GM12801 (cell line): ENCODE measurements around the gene PLAC8L1.

Source experiments
- TF ChIP-seq, protein P1 (sequence below): IDR thresholded peaks from one replicate; pipeline ENCODE4 v1.5.1; 2011; ENCODE audit warnings: control low read depth; ENCODE audit not compliant: insufficient read length; ENCODE audit errors: extremely low read depth

Gene PLAC8L1

DNA sequence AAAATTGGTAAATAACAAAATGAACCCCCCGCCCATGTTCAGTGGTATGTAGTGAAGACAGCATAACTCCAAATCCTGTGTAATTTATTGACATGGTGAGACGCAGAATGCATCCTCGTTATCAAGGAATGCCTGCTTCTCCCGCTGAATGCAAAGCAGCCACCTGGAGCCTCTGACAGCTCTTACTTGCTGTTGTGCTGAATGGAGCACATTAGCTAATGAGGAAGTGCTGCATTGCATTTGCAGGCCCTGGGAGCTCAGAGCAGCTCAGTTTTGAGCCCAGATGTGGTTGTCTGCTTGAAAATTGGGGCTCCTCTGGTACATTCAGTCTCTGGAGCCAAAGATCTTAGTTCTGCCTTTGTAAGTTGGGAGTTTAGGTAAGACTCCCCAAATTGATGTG, 28.9 kb downstream of the PLAC8L1 start:
- TF ChIP-seq, protein P1, sequence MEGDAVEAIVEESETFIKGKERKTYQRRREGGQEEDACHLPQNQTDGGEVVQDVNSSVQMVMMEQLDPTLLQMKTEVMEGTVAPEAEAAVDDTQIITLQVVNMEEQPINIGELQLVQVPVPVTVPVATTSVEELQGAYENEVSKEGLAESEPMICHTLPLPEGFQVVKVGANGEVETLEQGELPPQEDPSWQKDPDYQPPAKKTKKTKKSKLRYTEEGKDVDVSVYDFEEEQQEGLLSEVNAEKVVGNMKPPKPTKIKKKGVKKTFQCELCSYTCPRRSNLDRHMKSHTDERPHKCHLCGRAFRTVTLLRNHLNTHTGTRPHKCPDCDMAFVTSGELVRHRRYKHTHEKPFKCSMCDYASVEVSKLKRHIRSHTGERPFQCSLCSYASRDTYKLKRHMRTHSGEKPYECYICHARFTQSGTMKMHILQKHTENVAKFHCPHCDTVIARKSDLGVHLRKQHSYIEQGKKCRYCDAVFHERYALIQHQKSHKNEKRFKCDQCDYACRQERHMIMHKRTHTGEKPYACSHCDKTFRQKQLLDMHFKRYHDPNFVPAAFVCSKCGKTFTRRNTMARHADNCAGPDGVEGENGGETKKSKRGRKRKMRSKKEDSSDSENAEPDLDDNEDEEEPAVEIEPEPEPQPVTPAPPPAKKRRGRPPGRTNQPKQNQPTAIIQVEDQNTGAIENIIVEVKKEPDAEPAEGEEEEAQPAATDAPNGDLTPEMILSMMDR = no peak

DNA sequence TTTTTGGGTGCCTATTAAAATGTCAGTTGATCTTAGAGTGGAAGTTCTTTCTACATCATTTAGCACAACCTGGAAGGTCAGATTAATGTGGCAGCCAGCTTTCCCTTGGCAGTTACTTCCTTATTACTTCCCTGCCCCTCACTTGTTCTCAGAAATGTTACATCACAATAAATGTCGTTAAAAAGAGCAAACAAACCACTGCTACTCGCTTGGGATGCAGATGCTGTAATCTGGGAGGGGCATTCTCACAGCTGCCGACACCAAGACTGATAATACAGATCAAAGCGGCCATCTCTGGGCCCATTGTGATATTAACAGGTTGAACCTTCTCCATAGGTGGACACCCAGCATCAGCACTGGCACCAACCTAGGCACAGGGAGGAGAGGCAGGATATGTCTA, 29.3 kb downstream of the PLAC8L1 start:
- TF ChIP-seq, protein P1 = no peak

DNA sequence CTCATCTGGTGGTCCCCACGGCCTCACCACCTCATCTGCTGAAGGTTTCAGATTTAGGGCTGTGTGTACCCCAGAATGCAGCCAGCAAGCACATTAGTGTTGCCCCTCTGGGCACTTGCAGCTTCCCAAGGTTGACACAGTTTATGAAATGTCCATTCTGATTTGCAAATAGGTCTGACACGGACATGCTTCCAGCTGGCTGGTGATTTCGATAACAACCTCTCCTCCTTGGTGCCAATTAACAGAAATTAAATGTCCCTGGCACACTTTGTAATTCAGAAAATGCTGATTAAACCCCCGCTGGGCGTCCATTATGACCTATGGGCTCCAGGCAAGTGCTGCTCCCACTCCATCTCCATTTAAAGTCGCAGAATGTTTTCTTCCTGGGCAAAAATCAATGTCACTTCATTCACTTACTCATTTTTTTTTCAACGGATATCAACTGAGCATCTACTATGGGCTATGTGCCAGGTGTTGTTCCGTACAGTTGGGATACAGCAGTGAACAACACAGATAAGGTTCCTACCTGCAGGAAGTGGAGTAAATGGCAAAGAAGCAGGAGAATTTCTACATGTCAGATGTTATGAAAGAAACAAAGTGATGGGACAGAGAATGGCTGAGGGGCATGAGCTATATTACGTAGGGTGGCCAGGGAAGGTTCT, 32.0 kb downstream of the PLAC8L1 start:
- TF ChIP-seq, protein P1 = no peak

DNA sequence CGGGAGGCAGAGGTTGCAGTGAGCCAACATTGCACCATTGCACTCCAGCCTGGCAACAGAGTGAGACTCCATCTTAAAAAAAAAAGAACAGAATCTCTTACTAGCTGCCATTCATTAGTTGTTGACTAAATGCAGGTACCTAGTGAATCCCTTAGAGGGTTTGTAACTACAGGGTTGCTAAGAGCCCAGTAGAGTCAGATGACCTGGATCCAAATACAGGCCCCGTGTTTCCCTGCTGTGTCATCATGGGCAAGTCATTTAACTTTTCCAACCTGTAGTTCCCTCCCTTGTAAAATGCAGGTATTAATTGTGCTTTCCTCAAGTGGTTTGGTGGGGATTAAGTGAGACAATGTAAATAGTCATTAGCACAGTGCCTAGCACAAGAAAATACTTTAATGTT, 32.8 kb downstream of the PLAC8L1 start:
- TF ChIP-seq, protein P1 = no peak

DNA sequence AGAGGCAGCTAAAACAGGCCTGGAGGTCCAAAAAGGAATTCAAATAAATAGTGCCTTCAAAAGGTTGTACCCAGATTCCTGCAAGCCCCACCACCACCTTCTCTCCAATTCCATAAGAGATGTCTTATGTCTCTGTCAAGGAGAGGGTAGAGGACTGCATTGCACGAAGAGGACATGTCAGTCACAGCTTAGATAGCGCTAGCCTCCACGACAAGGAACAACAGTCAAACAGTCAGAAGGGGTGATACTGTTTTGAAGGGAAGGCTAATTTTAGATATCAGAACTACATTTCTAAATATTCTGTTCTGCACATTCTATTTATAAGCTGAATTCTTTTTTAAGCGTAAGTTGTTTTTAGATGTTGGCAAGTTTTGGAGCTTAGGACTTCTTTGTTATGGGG, 34.2 kb downstream of the PLAC8L1 start:
- TF ChIP-seq, protein P1 = no peak

DNA sequence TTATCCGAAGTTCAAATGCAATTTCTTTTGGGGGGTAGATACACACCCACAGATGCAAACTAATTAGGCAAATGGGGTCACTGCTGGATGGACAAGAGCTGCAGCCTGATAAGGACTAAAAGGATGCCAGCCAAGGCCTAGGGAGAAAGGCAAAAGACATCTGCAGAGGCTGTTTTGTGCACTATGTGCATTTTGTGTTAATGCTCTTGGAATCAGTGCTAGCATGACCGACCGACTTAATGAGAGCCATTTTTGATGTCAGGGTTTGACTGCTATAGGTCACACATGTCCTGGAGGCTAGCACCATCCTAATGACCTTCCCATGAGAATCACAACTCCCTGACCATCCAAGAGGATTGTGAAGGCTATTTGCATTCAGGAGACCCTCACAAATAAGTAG, 34.6 kb downstream of the PLAC8L1 start:
- TF ChIP-seq, protein P1 = no peak

DNA sequence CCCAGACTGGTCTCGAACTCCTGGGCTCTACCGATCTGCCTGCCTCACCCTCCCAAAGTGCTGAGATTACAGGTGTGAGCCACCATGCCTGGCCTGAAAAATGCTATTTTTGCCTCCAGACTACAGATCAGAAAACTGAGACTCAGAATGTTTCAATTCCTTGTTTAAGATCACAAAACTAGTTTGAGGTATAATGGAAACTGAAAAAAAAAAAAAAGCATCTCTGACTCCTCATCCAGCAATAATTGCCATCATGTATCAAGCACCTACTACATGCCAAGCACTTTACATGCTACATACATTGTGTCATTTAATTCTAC, 35.6 kb downstream of the PLAC8L1 start:
- TF ChIP-seq, protein P1 = no peak
